SK-N-SH (cell line): ENCODE results near the gene ARPC4. TPM values are rescaled to one million over a fixed set of nuclear protein-coding genes. Genes with fewer than 3 reads are reported as not detected.

Source experiments
- CTCF ChIA-PET: fragments of 300-600, 350-600 bp; formaldehyde crosslinking; extraction: SDS; loops from one replicate; lab custom pipeline; 2021; lab: Yijun Ruan, JAX
- POLR2A ChIA-PET: fragments of 350-600 bp; sonication (Branson Sonifier 250); formaldehyde crosslinking; extraction: SDS; loops from one replicate; lab custom pipeline; 2020; ENCODE audit warnings: antibody characterized with exemption, inconsistent platforms; lab: Yijun Ruan, JAX
- DNase-seq: peaks from one replicate; pipeline ENCODE4 v3.0.0; 2012
- H2AFZ ChIP-seq: fragments of 200-600 bp; sonication (generic); 2 replicates; pipeline ENCODE4 v1.8.1; 2016; ENCODE audit warnings: antibody characterized with exemption, mild to moderate bottlenecking, low read depth
- H3F3A ChIP-seq: fragments of 200-600 bp; sonication (generic); replicated peaks from 2 replicates; pipeline ENCODE3; 2016; ENCODE audit warnings: antibody characterized with exemption, mild to moderate bottlenecking; ENCODE audit not compliant: insufficient read depth
- H3K27ac ChIP-seq, 2 experiments: fragments of 200-500 bp in 1 of 2; fragments of 200-600 bp in 1 of 2; sonication (Bioruptor generic) in 1 of 2; sonication (generic), shearing (Covaris generic) in 1 of 2; 2 replicates each; pipeline versions ENCODE4 v1.5.1 to v1.6.1; 2014 to 2016; ENCODE audit warnings: low read depth in 2 of 2, inconsistent platforms in 1 of 2, low read length in 1 of 2, mild to moderate bottlenecking in 1 of 2, mixed read lengths in 1 of 2
- H3K27me3 ChIP-seq: fragments of 200-600 bp; sonication (generic), shearing (Covaris generic); 2 replicates; pipeline ENCODE4 v1.6.1; 2016; ENCODE audit warnings: mixed run types; ENCODE audit not compliant: insufficient read depth
- H3K36me3 ChIP-seq, 2 experiments: fragments of 200-500 bp in 1 of 2; fragments of 200-600 bp in 1 of 2; sonication (Bioruptor generic) in 1 of 2; sonication (generic) in 1 of 2; replicated peaks in 1 of 2; 2 replicates each; pipeline versions ENCODE3 to v1.5.1; 2014 to 2016; ENCODE audit warnings: low read length in 1 of 2, mild to moderate bottlenecking in 1 of 2; ENCODE audit not compliant: insufficient read depth in 2 of 2, control insufficient read depth in 1 of 2
- H3K4me1 ChIP-seq, 2 experiments: fragments of 200-500 bp in 1 of 2; fragments of 200-600 bp in 1 of 2; sonication (Bioruptor generic) in 1 of 2; sonication (generic), shearing (Covaris generic) in 1 of 2; 2 replicates each; pipeline versions ENCODE4 v1.5.1 to v1.6.1; 2014 to 2016; ENCODE audit warnings: low read depth in 1 of 2, low read length in 1 of 2, mixed run types in 1 of 2; ENCODE audit not compliant: insufficient read depth in 2 of 2, control insufficient read depth in 1 of 2
- H3K4me2 ChIP-seq: fragments of 200-600 bp; sonication (generic), shearing (Covaris generic); 2 replicates; pipeline ENCODE4 v1.6.1; 2017; ENCODE audit warnings: mixed run types
- H3K4me3 ChIP-seq, 2 experiments: fragments of 200-500 bp in 1 of 2; fragments of 200-600 bp in 1 of 2; sonication (Bioruptor generic) in 1 of 2; sonication (generic), shearing (Covaris generic) in 1 of 2; 2 replicates each; pipeline versions ENCODE4 v1.5.1 to v1.8.1; 2014 to 2016; ENCODE audit warnings: low read depth in 2 of 2, inconsistent platforms in 1 of 2, low read length in 1 of 2, mild to moderate bottlenecking in 1 of 2, mixed read lengths in 1 of 2, moderate library complexity in 1 of 2
- H3K79me2 ChIP-seq: fragments of 200-600 bp; sonication (generic); 2 replicates; pipeline ENCODE4 v1.8.1; 2017; ENCODE audit warnings: mild to moderate bottlenecking; ENCODE audit not compliant: insufficient read depth
- H3K9ac ChIP-seq: fragments of 200-600 bp; sonication (generic); 2 replicates; pipeline ENCODE4 v1.6.1; 2017; ENCODE audit warnings: mixed run types
- H3K9me2 ChIP-seq: fragments of 200-600 bp; sonication (generic); 2 replicates; pipeline ENCODE4 v1.6.1; 2017; ENCODE audit warnings: mixed run types
- H3K9me3 ChIP-seq: fragments of 200-600 bp; sonication (generic); 2 replicates; pipeline ENCODE4 v1.6.1; 2017; ENCODE audit warnings: mixed run types, mild to moderate bottlenecking, moderate library complexity
- H4K20me1 ChIP-seq: fragments of 200-600 bp; sonication (generic); 2 replicates; pipeline ENCODE4 v1.6.1; 2017; ENCODE audit warnings: mild to moderate bottlenecking, mixed run types; ENCODE audit not compliant: insufficient read depth
- CHD2 ChIP-seq: fragments of 150-350 bp; IDR thresholded peaks from 2 replicates; pipeline ENCODE4 v1.6.1; 2018; ENCODE audit warnings: low read length; ENCODE audit not compliant: partially characterized antibody
- EP300 ChIP-seq, 2 experiments: IDR thresholded peaks; 2 replicates each; pipeline versions ENCODE4 v1.4.0 to v1.6.1; 2012; ENCODE audit warnings: borderline replicate concordance in 1 of 2, low read depth in 1 of 2, low read length in 1 of 2
- EZH2phosphoT487 ChIP-seq: fragments of 200-600 bp; sonication (generic); IDR thresholded peaks from 2 replicates; pipeline ENCODE4 v1.6.1; 2017; ENCODE audit warnings: low read depth, mixed run types, mild to moderate bottlenecking, antibody characterized with exemption, moderate library complexity, borderline replicate concordance
- FOSL2 ChIP-seq: IDR thresholded peaks from 2 replicates; pipeline ENCODE4 v1.4.0; 2012; ENCODE audit warnings: low read depth, mild to moderate bottlenecking, moderate library complexity, borderline replicate concordance
- FOXJ3 ChIP-seq: sonication (generic); formaldehyde crosslinking; IDR thresholded peaks from 2 replicates; pipeline ENCODE4 v1.5.1; 2020; ENCODE audit warnings: mild to moderate bottlenecking, missing genetic modification reagents
- FOXM1 ChIP-seq: IDR thresholded peaks from 2 replicates; pipeline ENCODE4 v1.4.0; 2012; ENCODE audit warnings: low read depth, mild to moderate bottlenecking
- JUND ChIP-seq: IDR thresholded peaks from 2 replicates; pipeline ENCODE4 v1.4.0; 2012
- MXI1 ChIP-seq: IDR thresholded peaks from 2 replicates; pipeline ENCODE4 v1.6.1; 2012; ENCODE audit warnings: mild to moderate bottlenecking, low read depth, low read length, improper control_type of control experiment
- POLR2AphosphoS5 ChIP-seq: IDR thresholded peaks from 2 replicates; pipeline ENCODE4 v1.6.1; 2012; ENCODE audit warnings: low read depth, low read length
- RCOR1 ChIP-seq: fragments of 150-350 bp; IDR thresholded peaks from 2 replicates; pipeline ENCODE4 v1.6.1; 2017; ENCODE audit warnings: antibody characterized with exemption, low read length
- RXRA ChIP-seq: IDR thresholded peaks from 2 replicates; pipeline ENCODE4 v1.4.0; 2012; ENCODE audit warnings: low read depth, mild to moderate bottlenecking, borderline replicate concordance
- SIN3A ChIP-seq: IDR thresholded peaks from 2 replicates; pipeline ENCODE4 v1.6.1; 2012; ENCODE audit warnings: low read depth, mild to moderate bottlenecking, low read length, moderate library complexity, borderline replicate concordance
- SMC3 ChIP-seq: IDR thresholded peaks from 2 replicates; pipeline ENCODE4 v1.6.1; 2012; ENCODE audit warnings: low read depth, low read length, improper control_type of control experiment
- TAF1 ChIP-seq: IDR thresholded peaks from 2 replicates; pipeline ENCODE4 v1.6.1; 2012; ENCODE audit warnings: low read depth, mild to moderate bottlenecking, low read length, moderate library complexity, borderline replicate concordance
- YY1 ChIP-seq: IDR thresholded peaks from 2 replicates; pipeline ENCODE4 v1.4.0; 2012; ENCODE audit warnings: low read depth, mild to moderate bottlenecking
- WGBS: methylation state at CpG from one replicate; pipeline ENCODE4 v1.1.6; 2017; ENCODE audit warnings: low lambda C conversion rate; 5-methylcytosine and 5-hydroxymethylcytosine counted together
- polyA plus RNA-seq, 3 experiments: library from polyadenylated mRNA; depleted of rRNA; stranded (reverse); fragments of >200 nt; gene quantifications; 2 replicates each; pipeline ENCODE4 v1.2.3, GENCODE V29; 2012
- TF ChIP-seq, protein P1 (sequence below): fragments of 200-600 bp; sonication (generic); IDR thresholded peaks from 2 replicates; pipeline ENCODE4 v1.6.1; 2017; ENCODE audit warnings: antibody characterized with exemption, mild to moderate bottlenecking, moderate library complexity
- TF ChIP-seq, protein P2 (sequence below): fragments of 150-350 bp; IDR thresholded peaks from 2 replicates; pipeline ENCODE4 v1.6.1; 2017; ENCODE audit warnings: antibody characterized with exemption, low read length, low read depth, borderline replicate concordance
- TF ChIP-seq, protein P3 (sequence below): IDR thresholded peaks from 2 replicates; pipeline ENCODE4 v1.4.0; 2012; ENCODE audit warnings: low read depth, borderline replicate concordance
- TF ChIP-seq, protein P4 (sequence below): IDR thresholded peaks from 2 replicates; pipeline ENCODE4; 2012
- TF ChIP-seq, protein P5 (sequence below): fragments of 150-350 bp; IDR thresholded peaks from 2 replicates; pipeline ENCODE4 v1.6.1; 2016; ENCODE audit warnings: mild to moderate bottlenecking, low read depth, low read length
- TF ChIP-seq, protein P6 (sequence below): IDR thresholded peaks from 2 replicates; pipeline ENCODE4 v1.4.0; 2012; ENCODE audit warnings: low read depth, borderline replicate concordance
- TF ChIP-seq, protein P7 (sequence below): IDR thresholded peaks from 2 replicates; pipeline ENCODE4 v1.4.0; 2012; ENCODE audit warnings: low read depth

ARPC4 gene
- polyA plus RNA-seq, 1 of the 3 experiments (the other 2 are of a cell fraction), result 233 TPM

DNA sequence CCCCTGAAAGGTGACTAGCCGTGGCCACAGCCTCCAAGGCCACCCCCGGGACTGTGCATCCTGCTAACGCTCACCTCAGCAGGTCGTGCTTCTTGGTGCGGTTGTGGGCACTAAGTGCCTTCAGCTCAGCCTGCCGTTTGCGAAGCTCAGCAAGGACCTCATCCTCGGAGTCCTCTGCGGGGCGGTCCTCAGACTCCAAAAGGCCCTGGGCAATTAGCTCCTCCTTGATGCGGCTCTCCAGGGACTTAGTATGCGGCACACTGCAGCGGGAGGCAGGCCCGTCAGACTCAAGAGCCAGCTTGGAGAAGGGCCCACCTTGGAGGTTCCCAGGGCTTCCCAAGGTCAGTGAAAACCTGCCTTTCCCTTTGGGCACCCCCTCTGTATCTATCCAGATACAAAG, 8.9 kb upstream of the ARPC4 start (continued):
- TF ChIP-seq FOSL2 (no peak), RCOR1 (no peak), CHD2 (no peak), FOXM1 (no peak), SIN3A (no peak)

DNA sequence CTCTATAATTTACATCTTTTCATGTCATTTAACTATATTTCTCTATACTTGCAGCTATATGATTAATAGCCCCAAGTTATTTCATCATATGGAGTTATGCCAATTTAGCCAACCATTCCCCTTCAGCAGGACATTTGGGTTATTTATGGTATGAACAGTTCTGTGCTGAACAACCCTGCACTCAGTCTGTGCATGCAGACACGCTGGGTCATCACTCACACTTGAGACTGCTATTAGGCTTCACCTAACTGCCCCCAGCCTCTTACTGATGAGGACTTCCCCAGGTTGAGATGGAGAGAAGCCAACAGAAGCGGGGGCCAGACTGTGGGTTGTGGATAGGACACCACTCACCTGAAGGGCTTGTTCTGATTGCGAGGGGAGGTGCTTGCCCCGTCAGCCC, 7.9 kb upstream of the ARPC4 start:
- H4K20me1 ChIP-seq, result no peaks in the 10 kb centered on the region
- H3F3A ChIP-seq, result peaks cover 3% of the 10 kb centered on the region
- no peaks in the 10 kb centered on the region for H3K79me2 ChIP-seq
- no peak overlapping the region for H3K4me3 ChIP-seq
- ChIA-PET CTCF (interaction anchor here (0.9 to 1.0 kb wide), 2 partner anchors 14 to 56 kb away, joined by 3 read pairs; no protein-coding TSS in a partner anchor), POLR2A (no interaction called here)
- DNase-seq, result no peak
- H3K9ac ChIP-seq, result no peak overlapping the region
- peaks cover 45 to 60% of the 10 kb centered on the region in 2 experiments for H3K36me3 ChIP-seq
- TF ChIP-seq MXI1 (no peak), YY1 (no peak), POLR2AphosphoS5 (no peak), RXRA (no peak), FOXJ3 (CRISPR knock-in tag) (no peak), SMC3 (no peak), CHD2 (no peak), EP300 (IDR thresholded peaks at IDR 0.05; ENCODE audit: borderline replicate concordance in 1 of 2, low read depth in 1 of 2, low read length in 1 of 2) (no peak), TAF1 (no peak), JUND (no peak), EZH2phosphoT487 (no peak)
- TF ChIP-seq, protein P1, sequence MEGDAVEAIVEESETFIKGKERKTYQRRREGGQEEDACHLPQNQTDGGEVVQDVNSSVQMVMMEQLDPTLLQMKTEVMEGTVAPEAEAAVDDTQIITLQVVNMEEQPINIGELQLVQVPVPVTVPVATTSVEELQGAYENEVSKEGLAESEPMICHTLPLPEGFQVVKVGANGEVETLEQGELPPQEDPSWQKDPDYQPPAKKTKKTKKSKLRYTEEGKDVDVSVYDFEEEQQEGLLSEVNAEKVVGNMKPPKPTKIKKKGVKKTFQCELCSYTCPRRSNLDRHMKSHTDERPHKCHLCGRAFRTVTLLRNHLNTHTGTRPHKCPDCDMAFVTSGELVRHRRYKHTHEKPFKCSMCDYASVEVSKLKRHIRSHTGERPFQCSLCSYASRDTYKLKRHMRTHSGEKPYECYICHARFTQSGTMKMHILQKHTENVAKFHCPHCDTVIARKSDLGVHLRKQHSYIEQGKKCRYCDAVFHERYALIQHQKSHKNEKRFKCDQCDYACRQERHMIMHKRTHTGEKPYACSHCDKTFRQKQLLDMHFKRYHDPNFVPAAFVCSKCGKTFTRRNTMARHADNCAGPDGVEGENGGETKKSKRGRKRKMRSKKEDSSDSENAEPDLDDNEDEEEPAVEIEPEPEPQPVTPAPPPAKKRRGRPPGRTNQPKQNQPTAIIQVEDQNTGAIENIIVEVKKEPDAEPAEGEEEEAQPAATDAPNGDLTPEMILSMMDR, result no peak
- TF ChIP-seq, protein P2, sequence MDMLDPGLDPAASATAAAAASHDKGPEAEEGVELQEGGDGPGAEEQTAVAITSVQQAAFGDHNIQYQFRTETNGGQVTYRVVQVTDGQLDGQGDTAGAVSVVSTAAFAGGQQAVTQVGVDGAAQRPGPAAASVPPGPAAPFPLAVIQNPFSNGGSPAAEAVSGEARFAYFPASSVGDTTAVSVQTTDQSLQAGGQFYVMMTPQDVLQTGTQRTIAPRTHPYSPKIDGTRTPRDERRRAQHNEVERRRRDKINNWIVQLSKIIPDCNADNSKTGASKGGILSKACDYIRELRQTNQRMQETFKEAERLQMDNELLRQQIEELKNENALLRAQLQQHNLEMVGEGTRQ, result no peak
- TF ChIP-seq, protein P3, sequence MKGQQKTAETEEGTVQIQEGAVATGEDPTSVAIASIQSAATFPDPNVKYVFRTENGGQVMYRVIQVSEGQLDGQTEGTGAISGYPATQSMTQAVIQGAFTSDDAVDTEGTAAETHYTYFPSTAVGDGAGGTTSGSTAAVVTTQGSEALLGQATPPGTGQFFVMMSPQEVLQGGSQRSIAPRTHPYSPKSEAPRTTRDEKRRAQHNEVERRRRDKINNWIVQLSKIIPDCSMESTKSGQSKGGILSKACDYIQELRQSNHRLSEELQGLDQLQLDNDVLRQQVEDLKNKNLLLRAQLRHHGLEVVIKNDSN, result no peak
- TF ChIP-seq, protein P4, sequence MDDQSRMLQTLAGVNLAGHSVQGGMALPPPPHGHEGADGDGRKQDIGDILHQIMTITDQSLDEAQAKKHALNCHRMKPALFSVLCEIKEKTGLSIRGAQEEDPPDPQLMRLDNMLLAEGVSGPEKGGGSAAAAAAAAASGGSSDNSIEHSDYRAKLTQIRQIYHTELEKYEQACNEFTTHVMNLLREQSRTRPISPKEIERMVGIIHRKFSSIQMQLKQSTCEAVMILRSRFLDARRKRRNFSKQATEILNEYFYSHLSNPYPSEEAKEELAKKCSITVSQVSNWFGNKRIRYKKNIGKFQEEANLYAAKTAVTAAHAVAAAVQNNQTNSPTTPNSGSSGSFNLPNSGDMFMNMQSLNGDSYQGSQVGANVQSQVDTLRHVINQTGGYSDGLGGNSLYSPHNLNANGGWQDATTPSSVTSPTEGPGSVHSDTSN, result no peak
- TF ChIP-seq, protein P5, sequence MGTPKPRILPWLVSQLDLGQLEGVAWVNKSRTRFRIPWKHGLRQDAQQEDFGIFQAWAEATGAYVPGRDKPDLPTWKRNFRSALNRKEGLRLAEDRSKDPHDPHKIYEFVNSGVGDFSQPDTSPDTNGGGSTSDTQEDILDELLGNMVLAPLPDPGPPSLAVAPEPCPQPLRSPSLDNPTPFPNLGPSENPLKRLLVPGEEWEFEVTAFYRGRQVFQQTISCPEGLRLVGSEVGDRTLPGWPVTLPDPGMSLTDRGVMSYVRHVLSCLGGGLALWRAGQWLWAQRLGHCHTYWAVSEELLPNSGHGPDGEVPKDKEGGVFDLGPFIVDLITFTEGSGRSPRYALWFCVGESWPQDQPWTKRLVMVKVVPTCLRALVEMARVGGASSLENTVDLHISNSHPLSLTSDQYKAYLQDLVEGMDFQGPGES, result no peak
- TF ChIP-seq, protein P6, sequence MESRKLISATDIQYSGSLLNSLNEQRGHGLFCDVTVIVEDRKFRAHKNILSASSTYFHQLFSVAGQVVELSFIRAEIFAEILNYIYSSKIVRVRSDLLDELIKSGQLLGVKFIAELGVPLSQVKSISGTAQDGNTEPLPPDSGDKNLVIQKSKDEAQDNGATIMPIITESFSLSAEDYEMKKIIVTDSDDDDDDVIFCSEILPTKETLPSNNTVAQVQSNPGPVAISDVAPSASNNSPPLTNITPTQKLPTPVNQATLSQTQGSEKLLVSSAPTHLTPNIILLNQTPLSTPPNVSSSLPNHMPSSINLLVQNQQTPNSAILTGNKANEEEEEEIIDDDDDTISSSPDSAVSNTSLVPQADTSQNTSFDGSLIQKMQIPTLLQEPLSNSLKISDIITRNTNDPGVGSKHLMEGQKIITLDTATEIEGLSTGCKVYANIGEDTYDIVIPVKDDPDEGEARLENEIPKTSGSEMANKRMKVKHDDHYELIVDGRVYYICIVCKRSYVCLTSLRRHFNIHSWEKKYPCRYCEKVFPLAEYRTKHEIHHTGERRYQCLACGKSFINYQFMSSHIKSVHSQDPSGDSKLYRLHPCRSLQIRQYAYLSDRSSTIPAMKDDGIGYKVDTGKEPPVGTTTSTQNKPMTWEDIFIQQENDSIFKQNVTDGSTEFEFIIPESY, result no peak
- TF ChIP-seq, protein P7, sequence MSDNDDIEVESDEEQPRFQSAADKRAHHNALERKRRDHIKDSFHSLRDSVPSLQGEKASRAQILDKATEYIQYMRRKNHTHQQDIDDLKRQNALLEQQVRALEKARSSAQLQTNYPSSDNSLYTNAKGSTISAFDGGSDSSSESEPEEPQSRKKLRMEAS, result no peak
- H3K27me3 ChIP-seq, result no peaks in the 10 kb centered on the region
- no peak overlapping the region for H3K4me2 ChIP-seq
- H3K27ac ChIP-seq, result no peak overlapping the region
- 94% methylated on average over 4 of the region's 4 CpGs for WGBS
- H3K4me1 ChIP-seq, result no peaks in the 10 kb centered on the region; a peak in 1 of 4 replicates
- no peak overlapping the region for H2AFZ ChIP-seq
- no peaks in the 10 kb centered on the region for H3K9me3 ChIP-seq
- H3K9me2 ChIP-seq, result no peaks in the 10 kb centered on the region
